Amniotic stem cell (primary cell): ENCODE results near the gene PRKCE.

Experiments
- DNase-seq: peaks from one replicate; lab custom pipeline; 2025; lab: John Stamatoyannopoulos, UW

PRKCE gene

DNA sequence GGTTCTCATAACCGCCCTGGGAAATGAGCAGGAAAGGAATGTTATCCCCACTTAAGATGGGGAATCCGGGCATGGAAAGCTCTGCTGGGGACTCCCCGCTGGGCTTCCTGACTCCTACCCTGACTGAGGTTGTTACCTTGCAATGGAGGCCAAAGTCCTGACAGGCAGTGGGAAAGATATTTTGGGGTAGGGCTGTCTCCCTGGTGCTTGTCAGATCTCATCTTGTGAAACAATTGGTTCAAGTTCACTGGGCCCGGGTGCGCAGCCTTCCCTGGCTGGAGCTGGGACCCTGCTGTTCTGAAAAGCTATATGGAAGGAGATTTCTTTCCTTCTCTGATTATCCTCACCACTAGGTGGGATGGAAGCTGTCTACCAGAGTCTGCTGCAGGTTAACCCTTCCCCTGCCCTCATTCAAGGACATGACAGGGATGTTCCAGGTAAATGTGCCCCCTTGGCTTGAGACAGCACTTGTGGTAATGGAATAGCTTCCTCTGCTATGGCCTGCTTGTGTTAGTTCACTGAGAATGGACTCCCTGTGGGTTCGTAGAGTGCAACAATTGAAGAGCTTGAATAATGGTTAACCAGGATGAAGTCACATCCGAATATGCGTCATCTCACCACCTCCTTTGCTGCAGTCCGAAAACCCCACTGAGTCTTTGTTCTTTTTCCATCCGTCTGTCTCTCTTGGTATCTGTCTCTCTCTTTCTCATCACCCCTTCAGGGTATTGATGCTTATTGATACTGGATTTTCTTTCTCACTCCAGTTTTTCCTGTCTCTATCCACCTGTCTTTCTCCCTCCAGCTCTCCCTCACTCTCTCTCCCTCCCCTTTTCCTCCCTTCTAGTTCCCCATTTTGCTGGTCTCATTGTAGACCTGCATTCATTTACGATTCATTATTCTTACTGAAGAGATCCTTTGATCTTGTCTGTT, 577.9 kb downstream of the PRKCE start:
- no peak for DNase-seq

DNA sequence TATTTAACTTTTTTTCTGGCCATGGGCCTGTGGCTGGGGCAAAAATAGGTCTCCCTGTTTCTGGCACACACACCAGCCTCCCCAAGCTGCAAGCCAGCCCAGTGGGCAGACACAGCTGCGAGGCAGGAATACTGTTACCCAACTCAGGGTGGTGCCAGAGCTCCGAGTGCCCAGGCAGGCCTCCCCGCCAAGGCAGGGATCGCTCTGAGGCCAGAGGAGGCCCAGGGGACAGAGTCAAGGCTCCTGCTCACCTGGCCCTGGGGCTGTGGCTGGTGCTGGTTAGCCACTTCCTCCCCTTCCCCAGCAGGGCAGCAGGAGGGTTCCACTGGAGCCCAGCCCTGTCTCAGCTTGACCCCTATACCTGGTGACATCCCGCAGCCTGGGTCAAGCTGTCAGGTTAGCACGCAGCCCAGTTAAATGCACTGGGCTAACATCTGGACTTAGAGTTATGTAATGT, 578.7 kb downstream of the PRKCE start:
- no peak for DNase-seq

- DNase-seq: no peak
Observed at GRCh38 chr2:46230677-46231425, 579.4 kb downstream of the PRKCE start.

DNA sequence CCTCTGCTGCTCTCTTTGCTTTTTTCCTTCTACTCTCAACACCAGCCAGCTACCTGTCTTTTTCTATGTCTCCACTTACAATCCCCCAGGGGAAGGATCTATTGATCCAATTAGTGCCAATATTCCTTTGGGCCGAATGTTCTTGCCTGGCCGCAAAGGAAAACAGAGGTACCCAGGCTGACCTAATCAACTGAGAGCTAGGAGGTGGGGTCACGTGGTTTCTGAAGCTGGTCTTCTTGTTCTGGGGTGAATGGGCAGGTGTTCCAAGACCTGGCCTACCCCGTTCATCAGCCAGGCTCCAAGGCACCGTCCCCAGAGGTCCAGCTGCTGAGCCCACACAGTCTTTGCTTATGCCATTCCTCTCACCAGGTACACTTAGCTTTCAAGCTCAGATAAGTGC, 580.2 kb downstream of the PRKCE start:
- DNase-seq: no peak

- DNase-seq: no peak
Observed at GRCh38 chr2:46232860-46233259, 581.4 kb downstream of the PRKCE start.

- no peak for DNase-seq
Observed at GRCh38 chr2:46236006-46236875, 584.8 kb downstream of the PRKCE start.

DNA sequence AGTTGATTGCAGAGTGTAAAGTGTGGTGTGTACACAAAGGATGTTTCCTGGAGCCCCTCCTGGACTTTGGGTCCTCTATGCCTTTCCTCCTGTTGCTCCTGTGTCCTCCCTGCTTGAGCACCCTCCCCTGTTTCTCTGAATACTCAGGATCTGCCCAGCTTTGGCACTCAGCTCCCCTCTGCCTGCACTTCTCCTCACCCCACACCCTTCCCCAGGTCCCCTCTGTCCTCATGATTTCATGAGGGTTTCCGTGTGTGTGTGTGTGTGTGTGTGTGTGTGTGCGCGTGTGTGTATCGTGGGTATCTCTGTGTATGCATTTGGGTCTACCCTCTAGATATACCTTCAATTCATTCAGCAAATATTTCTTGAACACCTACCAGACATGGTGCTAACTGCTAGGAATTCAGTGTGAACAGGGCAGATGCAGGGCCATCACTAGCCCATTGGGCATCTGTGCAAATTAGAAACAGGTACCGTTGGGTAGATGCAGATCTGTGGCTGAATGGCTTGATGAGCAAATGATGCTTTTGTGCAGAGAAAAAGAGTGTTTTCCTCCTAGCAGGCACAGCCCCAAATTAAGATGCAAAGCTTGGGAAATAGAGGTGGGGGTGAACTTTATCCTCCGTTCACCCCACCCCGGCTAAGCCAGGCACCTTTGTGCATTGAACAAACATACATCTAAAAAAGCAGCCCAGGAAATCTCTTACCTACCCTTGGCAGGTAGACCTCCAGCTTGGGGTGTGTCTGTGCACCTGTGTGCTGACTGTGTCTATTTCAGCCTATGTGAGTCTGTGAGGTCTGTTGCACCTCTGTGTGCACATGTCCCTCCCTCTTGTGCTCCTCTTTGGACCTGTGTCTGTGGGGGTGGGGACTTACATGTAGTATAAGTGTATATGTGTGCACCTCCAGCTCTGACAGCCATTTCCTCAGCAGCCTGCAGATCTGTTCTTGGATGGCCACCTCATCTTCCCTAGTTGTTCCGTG, 585.7 kb downstream of the PRKCE start:
- no peak for DNase-seq
